MM.1S (cell line): Measurements from ENCODE around the gene DLGAP1.

Experiments used
- DNase-seq: peaks from one replicate; pipeline ENCODE4 v3.0.0-alpha.2; 2015
- H2AFZ ChIP-seq: fragments of 300-600 bp; sonication (generic); 2 replicates; pipeline ENCODE4 v1.6.0; 2016; ENCODE audit warnings: antibody characterized with exemption, low read length
- H3F3A ChIP-seq: fragments of 300-600 bp; sonication (generic); 2 replicates; pipeline ENCODE4 v1.6.1; 2016; ENCODE audit warnings: mild to moderate bottlenecking, antibody characterized with exemption, low read length, moderate library complexity, mixed read lengths; ENCODE audit not compliant: insufficient read depth
- H3K27ac ChIP-seq: fragments of 300-600 bp; sonication (generic); 2 replicates; pipeline ENCODE4 v1.5.1; 2016; ENCODE audit warnings: mild to moderate bottlenecking, low read length
- H3K27me3 ChIP-seq: fragments of 300-600 bp; sonication (generic); replicated peaks from 2 replicates; pipeline ENCODE4 v1.6.0; 2016; ENCODE audit warnings: low read length; ENCODE audit not compliant: insufficient read depth
- H3K36me3 ChIP-seq: fragments of 300-600 bp; sonication (generic); replicated peaks from 2 replicates; pipeline ENCODE4 v1.6.1; 2016; ENCODE audit warnings: mild to moderate bottlenecking, low read length, mixed read lengths; ENCODE audit not compliant: insufficient read depth
- H3K4me1 ChIP-seq: fragments of 300-600 bp; sonication (generic); 2 replicates; pipeline ENCODE4 v1.6.1; 2016; ENCODE audit warnings: low read length, mixed read lengths
- H3K4me2 ChIP-seq: fragments of 300-600 bp; sonication (generic); 2 replicates; pipeline ENCODE4 v1.6.0; 2016; ENCODE audit warnings: low read depth, low read length
- H3K4me3 ChIP-seq: fragments of 300-600 bp; sonication (generic); 2 replicates; pipeline ENCODE4 v1.5.1; 2016; ENCODE audit warnings: low read length, mixed read lengths
- H3K79me2 ChIP-seq: fragments of 300-600 bp; sonication (generic); 2 replicates; pipeline ENCODE4 v1.6.1; 2016; ENCODE audit warnings: mixed run types, low read length, mixed read lengths
- H3K9ac ChIP-seq: fragments of 300-600 bp; sonication (generic); 2 replicates; pipeline ENCODE4 v1.6.1; 2016; ENCODE audit warnings: low read length, mixed read lengths
- H3K9me2 ChIP-seq: fragments of 300-600 bp; sonication (generic); replicated peaks from 2 replicates; pipeline ENCODE4 v1.6.1; 2016; ENCODE audit warnings: mild to moderate bottlenecking, low read length, mixed read lengths; ENCODE audit not compliant: insufficient read depth
- H3K9me3 ChIP-seq: fragments of 300-600 bp; sonication (generic); replicated peaks from 2 replicates; pipeline ENCODE4 v1.6.1; 2016; ENCODE audit warnings: mild to moderate bottlenecking, low read length, mixed read lengths; ENCODE audit not compliant: insufficient read depth
- H4K20me1 ChIP-seq: fragments of 300-600 bp; sonication (generic); 2 replicates; pipeline ENCODE4 v1.6.1; 2016; ENCODE audit warnings: mild to moderate bottlenecking, low read length, moderate library complexity, mixed read lengths; ENCODE audit not compliant: insufficient read depth
- CTCF ChIP-seq: fragments of 300-600 bp; sonication (generic); IDR thresholded peaks from 2 replicates; pipeline ENCODE4 v1.5.1; 2016; ENCODE audit warnings: antibody characterized with exemption, low read length, mixed read lengths
- EZH2 ChIP-seq: fragments of 300-600 bp; sonication (generic); optimal IDR thresholded peaks from 2 replicates; pipeline ENCODE3; 2017; ENCODE audit warnings: low read depth, mild to moderate bottlenecking, antibody characterized with exemption, low read length, mixed read lengths
- EZH2phosphoT487 ChIP-seq: fragments of 300-600 bp; sonication (generic); IDR thresholded peaks from 2 replicates; pipeline ENCODE4 v1.6.1; 2018; ENCODE audit warnings: antibody characterized with exemption, low read length

DLGAP1 gene

DNA sequence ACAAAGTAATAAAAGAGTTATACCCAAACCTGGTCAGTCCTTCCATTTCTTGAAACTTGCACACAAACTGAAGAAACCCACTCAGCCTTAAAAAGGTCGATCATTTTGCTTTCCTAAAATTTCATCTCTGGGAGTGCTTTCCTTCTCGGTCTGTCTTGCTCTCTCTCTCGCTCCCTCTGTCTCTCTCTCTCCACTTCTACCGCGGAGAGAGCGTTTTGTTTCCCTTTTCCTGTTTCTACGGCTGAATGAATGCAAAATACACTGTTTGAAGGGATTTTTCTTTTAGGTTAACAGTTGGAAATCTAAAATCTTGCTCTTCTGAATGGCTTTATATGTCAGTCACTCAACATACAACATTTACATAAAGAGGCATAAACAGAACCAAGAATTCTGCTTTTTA is 581.0 kb downstream of the DLGAP1 start:
- Histone ChIP-seq H3K9me2 (no peaks in the 10 kb centered on the region), H3K27me3 (no peaks in the 10 kb centered on the region), H3K4me2 (no peak overlapping the region), H3K4me1 (0 out of 2 replicates have a peak, but pooled peaks cover 4% of the 10 kb centered on the region), H4K20me1 (no peaks in the 10 kb centered on the region), H3K79me2 (no peaks in the 10 kb centered on the region), H3K9me3 (no peaks in the 10 kb centered on the region), H3K9ac (no peak overlapping the region), H3K27ac (no peak overlapping the region), H3F3A (no peaks in the 10 kb centered on the region), H3K4me3 (no peak overlapping the region), H3K36me3 (no peaks in the 10 kb centered on the region), H2AFZ (no peak overlapping the region)
- TF ChIP-seq EZH2phosphoT487 = no peak
- TF ChIP-seq EZH2 = no peak
- TF ChIP-seq CTCF = no peak
- DNase-seq = no peak

DNA sequence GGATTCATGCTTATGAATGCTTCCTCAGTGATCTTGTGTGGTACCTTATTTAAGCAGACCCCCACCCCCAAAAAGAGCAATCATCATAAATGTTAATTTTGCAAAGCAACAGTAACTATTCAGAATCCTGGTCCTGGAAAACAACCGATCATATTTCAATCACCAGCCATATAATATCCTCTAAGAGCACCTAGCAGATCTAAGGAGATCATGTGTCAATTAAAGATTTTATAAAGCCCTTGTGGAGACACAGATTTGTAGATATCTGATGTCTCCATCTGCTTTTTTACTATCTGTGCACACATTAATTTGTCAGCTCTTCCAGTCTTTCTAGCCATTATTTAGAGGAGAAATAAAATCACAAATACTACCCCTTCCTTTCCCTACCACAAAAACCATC is 581.4 kb downstream of the DLGAP1 start:
- Histone ChIP-seq H3K9me3 (no peaks in the 10 kb centered on the region), H3F3A (no peaks in the 10 kb centered on the region), H4K20me1 (no peaks in the 10 kb centered on the region), H3K27ac (no peak overlapping the region), H3K79me2 (no peaks in the 10 kb centered on the region), H3K27me3 (no peaks in the 10 kb centered on the region), H3K9me2 (no peaks in the 10 kb centered on the region), H3K4me2 (no peak overlapping the region), H3K4me1 (0 out of 2 replicates have a peak, but pooled peaks cover 4% of the 10 kb centered on the region), H3K9ac (no peak overlapping the region), H3K36me3 (no peaks in the 10 kb centered on the region), H3K4me3 (no peak overlapping the region), H2AFZ (no peak overlapping the region)
- TF ChIP-seq EZH2 (no peak), EZH2phosphoT487 (no peak), CTCF (no peak)
- no peak for DNase-seq

GRCh38 chr18:3873211-3873610 is 581.9 kb downstream of the DLGAP1 start:
- Histone ChIP-seq H3K27me3 (no peaks in the 10 kb centered on the region), H3K4me1 (0 out of 2 replicates have a peak, but pooled peaks cover 4% of the 10 kb centered on the region), H4K20me1 (no peaks in the 10 kb centered on the region), H3K36me3 (no peaks in the 10 kb centered on the region), H3K79me2 (no peaks in the 10 kb centered on the region), H3K9ac (no peak overlapping the region), H3K27ac (no peak overlapping the region), H3K4me3 (no peak overlapping the region), H2AFZ (no peak overlapping the region), H3K4me2 (no peak overlapping the region), H3K9me3 (no peaks in the 10 kb centered on the region), H3K9me2 (no peaks in the 10 kb centered on the region), H3F3A (no peaks in the 10 kb centered on the region)
- no peak for DNase-seq
- no peak for TF ChIP-seq CTCF
- TF ChIP-seq EZH2phosphoT487 = no peak
- no peak for TF ChIP-seq EZH2
